22Rv1 (cell line): ENCODE measurements around the gene SYNE4.
"Not testable (repeated sequence)": the region's sequence is repeated elsewhere in the genome, so short reads cannot be mapped to it uniquely, and the experiment has no call there.

Experiments
- H3K27ac ChIP-seq: fragments of 450-650 bp; 2 replicates; pipeline ENCODE4 v1.5.1; 2017
- ZFX ChIP-seq: fragments of 450-650 bp; IDR thresholded peaks from 2 replicates; pipeline ENCODE4 v1.6.1; 2017; ENCODE audit warnings: antibody characterized with exemption, borderline replicate concordance
- TF ChIP-seq, protein P1 (sequence below): fragments of 450-650 bp; IDR thresholded peaks from 2 replicates; pipeline ENCODE4 v1.5.1; 2017; ENCODE audit warnings: mild to moderate bottlenecking

Gene SYNE4

DNA sequence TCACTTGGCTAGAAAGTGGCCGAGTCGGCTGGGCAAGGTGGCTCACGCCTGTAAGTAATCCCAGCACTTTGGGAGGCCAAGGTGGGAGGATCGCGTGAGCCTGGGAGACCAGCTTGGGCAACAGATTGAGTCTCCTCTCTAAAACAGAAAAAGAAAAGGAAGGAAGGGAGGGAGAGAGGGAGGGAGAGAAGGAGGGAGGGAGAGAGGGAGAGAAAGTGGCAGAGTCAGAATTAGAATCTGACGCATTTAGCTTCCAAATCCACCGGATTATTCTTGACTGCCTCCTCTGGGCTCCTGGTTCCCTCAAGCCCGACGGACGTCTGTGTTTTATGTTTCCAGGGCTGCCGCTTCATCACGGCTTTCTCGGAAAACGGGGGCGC lies 50.0 kb downstream of the SYNE4 start:
- TF ChIP-seq, protein P1, sequence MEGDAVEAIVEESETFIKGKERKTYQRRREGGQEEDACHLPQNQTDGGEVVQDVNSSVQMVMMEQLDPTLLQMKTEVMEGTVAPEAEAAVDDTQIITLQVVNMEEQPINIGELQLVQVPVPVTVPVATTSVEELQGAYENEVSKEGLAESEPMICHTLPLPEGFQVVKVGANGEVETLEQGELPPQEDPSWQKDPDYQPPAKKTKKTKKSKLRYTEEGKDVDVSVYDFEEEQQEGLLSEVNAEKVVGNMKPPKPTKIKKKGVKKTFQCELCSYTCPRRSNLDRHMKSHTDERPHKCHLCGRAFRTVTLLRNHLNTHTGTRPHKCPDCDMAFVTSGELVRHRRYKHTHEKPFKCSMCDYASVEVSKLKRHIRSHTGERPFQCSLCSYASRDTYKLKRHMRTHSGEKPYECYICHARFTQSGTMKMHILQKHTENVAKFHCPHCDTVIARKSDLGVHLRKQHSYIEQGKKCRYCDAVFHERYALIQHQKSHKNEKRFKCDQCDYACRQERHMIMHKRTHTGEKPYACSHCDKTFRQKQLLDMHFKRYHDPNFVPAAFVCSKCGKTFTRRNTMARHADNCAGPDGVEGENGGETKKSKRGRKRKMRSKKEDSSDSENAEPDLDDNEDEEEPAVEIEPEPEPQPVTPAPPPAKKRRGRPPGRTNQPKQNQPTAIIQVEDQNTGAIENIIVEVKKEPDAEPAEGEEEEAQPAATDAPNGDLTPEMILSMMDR: no peak
- no peak for TF ChIP-seq ZFX

DNA sequence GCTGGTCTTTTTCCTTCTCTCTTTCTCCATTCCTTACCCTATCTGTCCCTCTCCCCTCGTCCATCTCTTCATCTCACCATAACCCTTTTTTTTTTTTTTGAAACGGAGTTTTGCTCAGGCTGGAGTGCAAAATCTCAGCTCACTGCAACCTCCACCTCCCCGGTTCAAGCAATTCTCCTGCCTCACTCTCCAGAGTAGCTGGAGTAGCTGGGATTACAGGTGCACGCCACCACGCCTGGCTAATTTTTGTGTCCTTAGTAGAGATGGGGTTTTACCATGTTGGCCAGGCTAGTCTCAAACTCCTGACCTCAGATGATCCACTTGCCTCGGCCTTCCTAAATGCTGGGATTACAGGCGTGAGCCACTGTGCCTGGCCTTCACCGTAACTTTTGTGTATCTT lies 51.2 kb downstream of the SYNE4 start:
- H3K27ac ChIP-seq: not testable (repeated sequence)

More for the DNA sequence above, 50.0 kb downstream of the SYNE4 start:
- no peak overlapping the region for H3K27ac ChIP-seq

DNA sequence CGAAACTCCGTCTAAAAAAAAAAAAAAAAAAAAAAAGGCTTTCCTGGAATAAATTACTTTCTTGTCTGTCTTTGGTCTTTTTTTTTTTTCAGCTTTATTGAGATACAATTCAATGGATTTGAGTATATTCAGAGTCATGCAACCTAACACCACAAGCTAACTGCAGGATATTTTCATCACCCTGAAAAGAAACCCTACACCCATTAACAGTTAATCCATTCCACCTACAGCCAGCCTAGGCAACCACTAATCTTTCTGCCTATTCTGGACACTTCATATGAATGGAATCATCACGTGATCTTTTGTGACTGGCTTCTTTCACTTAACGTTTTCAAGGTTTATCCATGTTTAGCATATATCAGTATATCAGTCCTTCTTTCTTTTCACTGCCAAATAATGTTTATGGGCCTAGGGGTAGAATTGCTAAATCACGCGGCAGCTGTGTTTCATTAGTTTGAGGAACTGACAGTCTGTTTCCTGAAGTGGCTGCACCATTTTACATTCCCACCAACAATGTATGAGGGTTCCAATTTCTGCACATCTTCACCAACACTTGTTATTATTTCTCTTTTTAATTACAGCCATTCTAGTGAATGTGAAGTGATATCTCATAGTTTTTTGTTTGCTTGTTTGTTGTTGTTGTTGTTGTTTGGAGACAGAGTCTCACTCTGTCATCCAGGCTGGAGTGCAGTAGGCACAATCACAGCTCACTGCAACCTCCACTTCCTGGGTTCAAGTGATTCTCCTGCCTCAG lies 52.6 kb downstream of the SYNE4 start:
- no peak for TF ChIP-seq ZFX
- H3K27ac ChIP-seq: no peak overlapping the region
